HG03342 (cell line): ENCODE results near the gene HSFX3.
"Not testable (repeated sequence)": the region's sequence is repeated elsewhere in the genome, so short reads cannot be mapped to it uniquely, and the experiment has no call there.

Experiments used
- ATAC-seq: cut with Tn5 transposase; IDR thresholded peaks from one replicate; pipeline ENCODE4 v1.9.1; 2021; ENCODE audit warnings: mild to moderate bottlenecking, moderate library complexity; ENCODE audit not compliant: unreplicated experiment

Gene HSFX3, protein sequence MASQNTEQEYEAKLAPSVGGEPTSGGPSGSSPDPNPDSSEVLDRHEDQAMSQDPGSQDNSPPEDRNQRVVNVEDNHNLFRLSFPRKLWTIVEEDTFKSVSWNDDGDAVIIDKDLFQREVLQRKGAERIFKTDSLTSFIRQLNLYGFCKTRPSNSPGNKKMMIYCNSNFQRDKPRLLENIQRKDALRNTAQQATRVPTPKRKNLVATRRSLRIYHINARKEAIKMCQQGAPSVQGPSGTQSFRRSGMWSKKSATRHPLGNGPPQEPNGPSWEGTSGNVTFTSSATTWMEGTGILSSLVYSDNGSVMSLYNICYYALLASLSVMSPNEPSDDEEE

DNA sequence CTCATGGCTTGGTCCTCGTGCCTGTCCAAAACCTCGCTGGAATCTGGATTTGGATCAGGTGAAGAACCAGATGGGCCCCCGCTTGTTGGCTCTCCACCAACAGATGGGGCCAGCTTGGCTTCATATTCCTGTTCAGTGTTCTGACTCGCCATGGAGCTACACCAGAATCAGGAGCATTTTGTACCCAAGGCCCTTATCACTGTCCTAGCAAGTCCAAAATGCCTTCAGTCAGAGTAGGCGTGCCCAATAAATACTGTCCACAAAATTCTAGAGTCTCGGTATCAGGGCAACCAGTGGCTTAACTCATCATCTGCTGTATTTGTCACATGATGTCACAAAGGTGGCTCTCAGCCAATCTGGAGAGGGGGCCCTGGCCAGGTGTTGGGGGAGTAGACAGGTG lies at the start of gene HSFX3:
Gene HSFX3 (minus strand): TSS at position 224 of the 400 bp plus-strand sequence. CDS start 72 bp downstream, at position 152.
- not testable (repeated sequence) for ATAC-seq

DNA sequence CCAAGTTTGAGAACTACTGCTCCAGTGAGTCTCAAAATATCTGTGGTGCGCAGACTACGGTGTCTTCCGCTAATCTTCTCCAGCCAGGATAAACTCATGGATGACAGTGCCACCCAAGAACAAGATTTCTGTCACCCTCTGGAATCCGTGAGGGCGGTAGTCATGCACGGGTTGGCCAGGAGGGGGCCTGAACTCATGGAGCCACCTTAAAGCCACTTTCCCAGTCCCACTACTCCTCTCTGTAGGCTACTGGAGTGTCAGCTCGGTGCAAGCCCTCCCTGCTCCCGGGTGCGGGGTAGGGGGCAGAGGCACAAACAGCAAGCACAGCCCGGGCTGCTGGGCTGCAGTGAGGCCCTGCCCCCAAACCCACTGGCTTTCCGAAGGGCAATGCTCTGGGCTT lies 48.9 kb upstream of the HSFX3 start:
- ATAC-seq, result not testable (repeated sequence)

DNA sequence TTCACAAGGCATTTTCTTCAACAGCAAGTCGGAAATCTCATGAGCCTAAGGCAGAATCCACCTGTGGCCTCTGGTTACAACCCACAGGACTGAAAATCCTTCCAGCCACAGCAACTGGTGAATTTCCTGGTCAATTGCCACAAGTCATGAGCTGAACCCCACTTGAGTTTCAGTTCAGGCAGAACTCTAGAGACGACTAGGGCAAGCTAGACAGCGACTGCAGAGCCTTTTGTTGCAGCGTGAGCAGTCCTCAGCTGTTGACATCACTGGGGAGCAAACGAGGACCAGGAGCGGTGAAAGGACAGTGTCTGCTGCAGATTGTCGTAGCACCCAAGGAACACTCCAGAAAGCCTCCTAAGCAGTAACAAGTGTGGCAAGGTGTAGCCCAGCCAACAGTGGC lies 46.2 kb upstream of the HSFX3 start:
- ATAC-seq, result not testable (repeated sequence)

DNA sequence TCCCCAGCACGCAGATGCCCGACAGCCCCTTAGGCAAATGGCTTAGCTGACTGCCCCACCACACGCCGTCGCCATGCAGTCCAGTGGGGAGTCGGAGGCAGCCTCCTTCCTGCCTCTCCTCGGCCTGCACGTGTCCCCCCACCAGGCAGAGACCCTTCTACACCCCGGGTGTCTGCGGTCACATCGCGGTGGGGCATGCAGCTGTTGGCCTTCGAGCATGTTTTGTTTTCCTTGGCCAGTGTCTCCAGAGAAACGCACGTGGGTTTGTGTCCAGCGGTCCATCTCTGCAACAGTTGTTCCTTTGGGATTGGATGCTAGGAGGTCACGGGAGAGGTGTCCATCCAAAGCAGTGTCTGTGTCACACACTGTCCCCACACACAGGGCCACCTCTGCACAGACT lies 45.5 kb upstream of the HSFX3 start, which contains the start of gene HSFX2:
Gene HSFX2 (minus strand): TSS at position 101 of the 400 bp plus-strand sequence. CDS start 614 bp downstream, outside the sequence.
- ATAC-seq, result not testable (repeated sequence)

DNA sequence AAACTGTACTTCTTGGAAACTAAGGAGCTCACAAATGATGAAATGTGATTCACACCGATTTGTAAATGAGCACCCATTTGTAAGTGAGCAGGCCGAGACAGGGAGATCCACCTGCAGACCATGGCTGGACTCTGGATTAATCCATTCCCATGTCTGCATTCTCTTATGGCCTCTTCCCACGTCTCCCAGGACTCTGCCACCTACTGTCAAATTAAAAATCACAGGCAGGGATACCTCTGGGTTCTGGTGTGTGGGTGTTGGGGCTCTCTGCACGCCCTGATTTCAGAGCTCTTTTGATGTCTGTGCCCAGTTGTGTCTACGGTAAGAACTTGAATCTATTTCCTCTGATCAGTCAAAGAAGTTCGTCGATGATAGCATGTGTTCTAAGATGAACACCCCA lies 41.3 kb upstream of the HSFX3 start:
- ATAC-seq, result not testable (repeated sequence)

DNA sequence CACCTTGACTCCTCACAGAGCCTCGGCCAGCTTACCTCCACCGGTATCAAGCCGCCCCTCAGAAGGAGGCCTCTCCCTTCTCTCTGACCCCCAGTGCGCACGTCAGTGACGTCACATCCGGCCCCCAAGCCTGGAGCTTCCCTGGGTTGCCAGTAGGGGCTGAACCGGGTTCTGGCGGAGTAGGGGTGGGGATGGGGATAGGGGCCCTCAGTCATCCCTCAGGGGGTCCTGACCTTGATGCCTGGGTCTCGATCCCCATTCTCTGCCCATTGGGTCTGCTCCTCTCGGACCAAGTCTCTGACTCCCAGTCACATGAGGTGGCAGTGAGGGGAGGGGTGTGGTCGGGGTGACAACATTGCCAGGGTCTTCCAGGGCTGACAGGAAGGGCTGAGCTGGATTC lies 37.6 kb upstream of the HSFX3 start, which contains the start of gene MAGEA9B:
Gene MAGEA9B (minus strand): TSS at position 101 of the 400 bp plus-strand sequence. CDS start 4,280 bp downstream, outside the sequence.
- ATAC-seq, result not testable (repeated sequence)

DNA sequence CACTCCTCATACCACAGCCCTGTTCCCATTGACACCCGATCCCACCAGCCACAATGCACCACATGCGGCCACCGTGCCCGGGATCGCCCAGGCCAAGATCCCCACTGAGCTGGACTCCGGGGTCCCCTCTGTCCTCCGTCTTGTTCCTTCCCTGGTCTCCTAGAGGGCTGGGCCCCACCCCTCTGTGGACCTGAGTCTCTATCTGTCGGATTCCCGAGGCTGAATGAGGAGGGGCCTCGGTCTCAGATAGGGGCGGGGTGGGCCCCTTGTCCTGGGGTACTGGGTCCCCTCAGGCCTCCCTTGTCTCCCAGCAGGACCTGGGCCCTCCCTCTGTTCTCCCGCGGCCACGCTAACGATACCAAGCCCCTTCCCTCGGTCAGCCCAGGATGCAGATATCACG lies 35.9 kb upstream of the HSFX3 start:
- ATAC-seq, result not testable (repeated sequence)

DNA sequence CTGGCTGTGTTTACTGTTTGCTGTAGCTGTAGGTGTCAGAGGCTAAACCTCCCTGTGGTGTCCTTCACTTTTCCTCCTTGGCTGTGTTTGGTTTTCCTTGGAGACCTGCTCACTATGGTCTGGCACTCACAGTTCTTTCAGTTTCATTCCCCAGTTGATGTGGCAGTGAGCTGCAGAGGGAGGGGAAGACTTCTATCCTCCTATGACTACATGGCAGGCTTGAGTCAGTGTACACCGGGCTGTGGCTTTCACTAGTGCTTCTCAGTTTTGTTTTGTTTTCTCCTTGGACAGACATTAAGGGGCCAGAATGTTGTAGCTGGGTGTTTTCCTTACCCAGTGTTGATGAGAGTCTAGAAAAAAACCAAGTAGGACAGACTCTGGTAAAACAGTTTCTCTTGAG lies 23.7 kb upstream of the HSFX3 start:
- ATAC-seq, result peak; percentile 100

DNA sequence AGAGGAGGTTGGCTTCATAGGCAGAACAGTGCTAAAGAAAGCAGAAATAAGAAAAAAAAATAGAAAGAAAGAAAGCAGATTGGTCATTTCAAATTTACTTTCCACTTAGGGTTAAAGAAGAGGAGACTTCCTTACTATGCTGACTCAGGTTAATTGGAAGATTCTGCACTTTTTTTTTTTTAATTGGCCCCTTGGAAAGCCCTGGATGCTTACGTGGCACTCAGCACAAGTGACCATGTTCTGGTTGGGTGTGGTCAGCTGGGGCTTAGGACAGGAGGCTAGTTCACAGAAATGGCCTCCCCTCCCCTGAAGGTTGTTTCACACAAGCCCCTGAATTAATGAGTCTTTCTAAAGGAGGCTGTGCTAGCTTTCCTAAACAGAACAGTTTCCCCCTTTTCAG lies 23.0 kb upstream of the HSFX3 start:
- no peak for ATAC-seq

DNA sequence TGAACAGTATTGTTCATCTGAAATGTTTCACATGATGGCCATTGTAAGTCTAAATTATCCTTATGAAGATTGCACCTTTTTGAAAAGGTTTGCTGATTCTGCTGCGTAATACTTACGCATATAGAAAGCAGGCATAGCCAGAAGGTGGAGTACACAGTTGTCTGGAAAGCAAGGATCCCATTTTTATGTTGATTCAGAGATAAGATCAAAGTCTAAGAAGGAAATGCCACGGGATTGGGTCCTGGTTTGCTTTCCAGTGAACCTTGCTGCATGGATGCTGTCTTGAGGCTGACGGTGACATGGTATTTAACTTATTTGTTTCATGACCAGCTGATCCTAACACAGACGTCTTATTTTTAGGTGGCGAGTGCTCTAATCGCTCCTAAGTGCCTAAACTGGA lies 22.0 kb upstream of the HSFX3 start:
- no peak for ATAC-seq

DNA sequence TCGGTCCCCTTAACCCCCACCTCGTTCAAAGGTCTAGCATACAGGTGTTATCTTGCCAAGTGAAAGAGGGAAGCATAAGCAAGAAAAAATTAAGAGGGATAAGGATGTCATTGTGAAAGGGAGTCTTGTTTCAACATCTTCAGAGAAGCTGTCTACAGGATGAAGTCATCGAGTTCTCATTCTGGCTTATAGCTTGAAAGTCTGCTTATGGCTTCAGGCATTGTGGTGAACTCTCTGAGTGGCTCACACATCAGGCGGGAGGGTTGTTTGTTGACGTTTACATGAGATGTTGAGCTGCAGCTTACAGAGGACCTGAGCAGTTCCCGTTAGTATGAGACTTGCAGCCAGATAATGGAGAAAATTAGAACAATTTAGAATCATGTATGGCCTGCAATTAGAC lies 20.9 kb upstream of the HSFX3 start:
- no peak for ATAC-seq

DNA sequence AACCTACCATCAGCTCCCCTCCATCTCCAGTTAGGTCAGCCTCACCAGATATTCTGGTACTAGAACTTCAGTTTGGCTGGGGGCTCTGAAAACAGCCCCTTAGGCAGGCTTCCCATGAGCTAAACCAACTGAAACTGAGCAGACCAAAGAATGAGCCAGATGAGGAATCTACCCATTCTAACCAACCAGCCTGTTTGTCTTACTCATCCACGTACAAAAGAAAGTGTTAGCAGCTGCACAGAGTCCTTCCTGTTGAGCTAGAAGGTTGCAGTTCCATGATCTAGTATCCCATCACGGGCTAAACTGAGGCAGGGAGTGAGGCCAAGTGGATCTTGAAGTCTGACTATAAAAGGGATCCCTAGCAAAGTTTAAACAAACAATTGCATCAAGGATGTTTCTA lies 20.0 kb upstream of the HSFX3 start:
- ATAC-seq, result no peak

DNA sequence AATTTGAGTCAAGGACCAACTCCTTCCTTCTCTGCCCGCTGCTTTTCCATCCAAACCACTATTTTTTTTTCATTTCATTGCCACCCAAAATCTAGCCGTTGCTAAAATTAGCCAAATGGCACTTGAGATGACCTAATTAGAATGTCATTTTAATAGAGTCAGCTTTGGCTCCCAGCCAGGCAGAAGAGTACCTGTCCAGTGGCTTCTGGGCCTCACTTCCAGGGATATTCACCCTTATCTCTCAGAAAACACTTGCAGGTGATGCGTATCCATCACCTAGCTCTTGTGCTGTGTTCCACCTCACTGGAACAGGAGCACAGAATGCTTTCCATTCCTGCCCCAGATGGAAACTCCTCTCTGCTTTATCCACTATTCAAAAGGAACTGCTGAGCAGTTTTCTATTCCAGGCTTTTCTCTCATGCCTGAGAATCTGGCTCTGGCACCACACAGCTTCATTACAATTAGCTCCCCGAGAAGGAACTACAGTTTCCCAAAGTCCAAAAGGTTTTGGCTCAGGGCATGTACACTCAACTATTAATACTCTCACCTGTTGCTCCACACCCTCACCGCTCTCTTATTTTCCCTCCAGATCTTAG lies 19.1 kb upstream of the HSFX3 start:
- no peak for ATAC-seq

DNA sequence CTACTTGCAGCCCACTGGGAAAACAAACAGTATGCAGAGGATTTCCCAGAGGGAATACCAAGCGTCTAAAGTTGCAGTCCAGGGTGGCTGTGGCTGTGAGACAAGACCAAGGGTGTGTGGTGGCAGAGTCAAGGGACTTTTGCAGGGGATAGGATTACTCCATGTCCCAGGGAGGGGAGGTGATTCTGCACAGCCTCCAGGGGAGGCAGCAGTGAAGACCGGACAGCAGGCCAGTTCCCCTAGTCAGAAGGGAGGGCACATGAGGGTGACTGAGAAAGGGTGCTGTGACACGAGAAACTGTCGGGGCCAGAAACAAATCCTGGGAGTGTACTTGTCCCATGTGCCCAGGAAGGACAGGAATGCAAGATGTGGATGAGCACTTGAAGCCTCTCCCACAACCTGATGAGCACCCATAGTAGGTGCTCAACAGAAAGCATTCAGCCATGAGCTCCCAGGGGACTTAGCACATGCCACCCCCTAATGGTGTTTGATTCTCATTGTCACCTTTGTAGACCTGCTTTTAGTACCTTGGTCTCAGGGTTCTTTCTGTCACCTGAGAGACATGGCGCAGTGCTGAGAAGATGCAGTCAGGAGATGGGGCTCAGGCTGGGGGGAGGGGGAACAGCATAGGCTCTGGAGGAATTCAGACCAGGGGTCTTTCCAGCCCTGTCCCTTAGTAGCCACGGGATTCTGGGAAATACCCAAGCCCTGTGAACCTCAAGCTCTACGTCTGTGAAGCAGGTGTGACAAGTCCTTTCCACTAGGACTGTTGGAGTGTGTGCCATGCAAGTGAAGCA lies 18.1 kb upstream of the HSFX3 start:
- no peak for ATAC-seq

DNA sequence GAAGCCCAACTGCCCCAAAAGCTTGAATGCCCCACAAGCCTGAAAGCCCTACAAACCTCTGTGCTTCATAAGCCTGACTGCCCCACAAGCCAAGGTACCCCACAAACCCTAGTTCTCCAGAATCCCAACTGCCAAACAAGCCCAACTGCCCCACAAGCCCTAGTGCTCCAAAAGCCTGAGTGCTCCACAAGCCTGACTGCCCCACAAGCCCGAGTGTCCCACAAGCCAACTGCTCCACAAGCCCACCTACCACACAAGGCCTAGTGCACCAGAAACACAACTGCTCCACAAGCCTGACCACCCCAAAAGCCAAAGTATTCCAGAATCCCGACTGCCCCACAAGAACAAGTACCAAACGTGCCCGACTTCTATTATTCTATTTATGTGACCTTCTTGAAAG lies 13.6 kb upstream of the HSFX3 start:
- no peak for ATAC-seq

DNA sequence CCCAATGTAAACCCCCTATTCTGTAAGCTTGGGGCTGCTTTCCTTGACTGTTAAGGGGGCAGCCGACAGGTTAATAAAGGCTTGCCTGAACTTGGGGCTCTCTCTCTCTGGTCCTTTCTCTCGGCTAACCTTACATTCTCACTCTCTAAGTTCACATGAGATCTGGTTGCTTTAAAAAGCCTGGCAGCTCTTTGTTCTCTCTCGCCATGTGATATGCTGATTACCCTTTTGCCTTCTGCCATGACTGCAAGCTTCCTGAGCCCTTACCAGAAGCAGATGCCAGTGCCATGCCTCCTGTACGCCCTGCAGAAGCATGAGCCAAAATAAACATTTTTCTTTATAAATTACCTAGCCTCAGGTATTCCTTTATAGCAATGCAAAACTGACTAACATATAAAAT lies 5.5 kb upstream of the HSFX3 start:
- not testable (repeated sequence) for ATAC-seq

DNA sequence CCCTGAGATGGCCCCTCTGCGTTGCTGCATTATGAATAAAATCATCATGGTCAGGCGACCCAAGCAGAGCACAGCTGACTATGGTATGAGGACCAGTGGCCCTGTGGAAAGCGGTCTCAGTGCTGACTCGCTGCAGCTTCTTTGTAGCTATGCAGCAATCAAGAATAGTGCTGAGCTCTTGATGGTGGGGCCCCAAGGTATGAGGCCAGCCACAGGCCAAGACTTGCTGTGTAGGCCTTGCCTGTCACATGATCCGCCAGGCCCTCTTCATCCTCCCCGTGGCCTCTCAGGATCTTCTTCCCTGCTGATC lies 2.2 kb upstream of the HSFX3 start:
- ATAC-seq, result not testable (repeated sequence)

DNA sequence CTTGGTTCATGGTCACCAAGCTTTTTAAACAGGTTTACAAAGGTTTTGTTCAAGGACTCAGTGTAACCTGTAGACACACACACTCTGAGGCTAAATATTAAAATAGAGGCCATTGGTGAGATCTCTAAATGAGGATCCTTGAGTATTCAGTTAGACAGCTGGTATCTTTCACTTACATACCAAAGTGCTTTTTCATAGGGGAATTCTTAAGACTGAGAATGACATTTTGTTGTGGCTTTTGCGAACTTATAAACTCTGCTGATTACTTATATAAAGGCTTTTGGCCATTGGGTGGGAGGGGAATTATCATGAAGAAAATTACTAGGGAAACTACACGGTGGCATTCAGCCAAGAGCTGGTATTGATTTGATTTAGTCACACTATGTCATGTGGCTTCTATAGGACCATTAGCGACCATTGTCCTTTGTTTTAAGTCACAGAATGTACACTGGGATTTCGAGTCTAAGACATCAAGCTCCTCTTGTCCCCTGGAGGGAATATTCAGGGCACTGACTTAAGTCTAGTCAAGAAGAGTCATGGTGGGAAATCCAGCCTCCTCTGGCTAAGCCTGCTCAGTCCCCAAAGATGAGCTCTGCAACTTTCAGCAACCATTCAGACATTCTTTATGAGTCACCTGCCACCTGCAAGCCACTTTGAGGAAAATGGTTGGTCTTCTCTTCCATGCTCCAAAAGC lies 1.7 kb upstream of the HSFX3 start:
- ATAC-seq, result not testable (repeated sequence)

DNA sequence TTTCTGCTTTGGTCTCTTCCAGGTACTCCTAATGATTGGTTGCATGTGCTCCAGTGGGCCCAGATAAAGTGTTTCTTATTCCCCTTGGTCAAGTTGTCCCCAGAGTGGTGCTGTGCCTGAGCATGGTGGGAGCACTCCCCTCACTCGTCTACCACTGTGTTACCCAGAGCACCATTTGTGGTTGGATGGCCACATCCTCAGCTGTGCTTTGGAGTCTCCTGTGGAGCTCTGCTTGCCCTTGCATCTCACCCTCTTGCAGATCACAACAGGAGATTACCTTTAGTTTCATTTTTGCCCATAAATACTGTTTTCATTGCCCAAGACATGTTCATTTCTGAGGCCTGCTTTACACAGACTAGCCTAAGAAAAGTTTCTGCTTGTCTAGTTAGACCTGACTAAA lies 730 bp upstream of the HSFX3 start:
- ATAC-seq, result not testable (repeated sequence)

DNA sequence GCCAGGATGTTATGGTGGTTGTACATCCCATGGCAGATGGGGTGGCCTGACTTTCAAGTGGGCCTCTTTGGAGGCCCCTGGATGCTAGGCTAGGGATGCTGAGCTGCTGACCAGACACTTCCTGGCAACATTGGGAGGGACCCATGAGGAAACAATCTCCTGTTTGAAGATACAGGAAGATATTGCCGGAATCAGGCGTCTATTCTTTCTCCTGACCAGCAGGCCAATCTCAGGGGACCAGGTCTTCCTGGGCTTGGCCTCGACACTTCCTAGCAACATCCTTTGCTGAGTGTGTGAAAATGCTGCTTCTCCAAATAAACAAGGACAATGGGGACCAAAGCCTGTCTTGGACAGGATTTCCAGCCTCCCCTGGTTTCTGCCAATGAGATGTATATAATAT lies 1.9 kb downstream of the HSFX3 start:
- not testable (repeated sequence) for ATAC-seq

DNA sequence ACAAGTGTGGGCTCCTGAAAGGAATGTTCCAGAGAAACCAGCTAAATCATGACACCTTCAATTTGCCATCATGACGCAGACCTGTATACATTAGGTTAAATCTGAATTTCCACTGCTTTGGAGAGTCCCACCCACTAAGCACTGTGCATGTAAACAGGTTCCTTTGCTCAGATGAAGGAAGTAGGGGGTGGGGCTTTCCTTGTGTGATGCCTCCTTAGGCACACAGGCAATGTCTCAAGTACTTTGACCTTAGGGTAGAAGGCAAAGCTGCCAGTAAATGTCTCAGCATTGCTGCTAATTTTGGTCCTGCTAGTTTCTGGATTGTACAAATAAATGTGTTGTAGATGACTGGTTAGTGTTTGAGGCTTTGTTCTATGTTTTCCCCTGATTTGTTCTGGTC lies 2.8 kb downstream of the HSFX3 start:
- not testable (repeated sequence) for ATAC-seq
